Erythroblast (primary cell): ENCODE data around the gene OLFM2.

Experiments
- DNase-seq, 2 experiments: peaks; one replicate each; lab custom pipeline; 2025; lab: John Stamatoyannopoulos, UW
- GATA1 ChIP-seq: IDR thresholded peaks from 2 replicates; pipeline ENCODE4 v1.6.1; 2011; ENCODE audit warnings: low read depth, mild to moderate bottlenecking, control low read depth, low read length, moderate library complexity
- POLR2A ChIP-seq: IDR thresholded peaks from 2 replicates; pipeline ENCODE4 v1.6.1; 2011; ENCODE audit warnings: mild to moderate bottlenecking, low read length

Gene OLFM2

GRCh38 chr19:9910625-9911024, 25.7 kb downstream of the OLFM2 start:
- DNase-seq: no peak
- no peak for TF ChIP-seq GATA1
- no peak for TF ChIP-seq POLR2A

DNA sequence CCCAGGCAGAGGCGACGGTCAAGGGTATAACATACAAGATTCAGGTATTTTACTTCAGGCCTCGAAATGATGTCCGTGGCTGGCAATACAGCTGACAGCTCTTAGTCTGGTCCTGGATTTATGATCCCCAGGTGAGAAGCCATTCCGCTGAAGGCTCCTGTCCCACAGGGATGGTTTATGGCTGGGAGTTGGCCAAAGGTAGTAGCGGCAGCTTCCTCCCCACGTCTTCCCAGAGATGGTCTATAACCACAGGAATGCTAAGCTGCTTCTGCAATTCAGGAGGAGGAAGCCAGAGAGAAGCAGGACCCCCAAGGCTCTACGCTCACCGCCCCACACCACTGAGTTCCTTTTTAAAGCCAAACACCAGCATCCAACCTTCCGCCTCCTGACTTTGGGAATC, 27.1 kb downstream of the OLFM2 start:
- no peak for TF ChIP-seq POLR2A
- no peak for TF ChIP-seq GATA1
- DNase-seq: no peak

DNA sequence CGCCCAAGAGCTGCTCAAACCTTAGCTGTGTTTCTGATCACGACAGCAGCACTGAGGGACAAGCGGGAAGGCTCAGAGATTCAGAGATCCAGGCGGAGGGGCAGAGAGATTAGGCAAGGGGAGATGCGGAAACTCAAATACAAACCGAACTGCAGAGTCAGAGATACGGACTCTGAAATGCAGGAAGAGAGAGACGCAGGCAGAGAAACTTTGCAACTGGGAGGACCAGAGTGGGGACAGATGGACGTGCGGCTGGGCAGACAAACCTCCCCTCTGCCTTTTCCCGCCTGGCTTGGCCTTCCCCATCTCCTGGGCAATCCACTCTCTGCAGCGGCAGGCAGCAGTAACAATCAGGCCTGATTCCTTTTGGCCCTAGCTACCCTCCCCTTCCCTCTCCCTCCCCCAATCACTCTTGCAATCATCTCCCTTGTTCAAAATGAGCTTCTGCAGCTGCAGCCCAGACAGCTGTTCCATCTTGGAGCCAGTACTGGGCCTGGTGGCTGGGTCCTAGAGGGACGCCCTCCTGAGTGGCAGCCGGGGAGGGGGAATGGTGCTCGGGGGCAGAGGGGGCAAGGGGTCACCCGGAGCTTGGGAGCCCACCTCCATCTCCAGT, 29.7 kb downstream of the OLFM2 start:
- no peak for DNase-seq
- TF ChIP-seq GATA1 (no peak), POLR2A (no peak)

GRCh38 chr19:9903336-9903735, 33.0 kb downstream of the OLFM2 start:
- TF ChIP-seq POLR2A (no peak), GATA1 (no peak)
- no peak for DNase-seq

DNA sequence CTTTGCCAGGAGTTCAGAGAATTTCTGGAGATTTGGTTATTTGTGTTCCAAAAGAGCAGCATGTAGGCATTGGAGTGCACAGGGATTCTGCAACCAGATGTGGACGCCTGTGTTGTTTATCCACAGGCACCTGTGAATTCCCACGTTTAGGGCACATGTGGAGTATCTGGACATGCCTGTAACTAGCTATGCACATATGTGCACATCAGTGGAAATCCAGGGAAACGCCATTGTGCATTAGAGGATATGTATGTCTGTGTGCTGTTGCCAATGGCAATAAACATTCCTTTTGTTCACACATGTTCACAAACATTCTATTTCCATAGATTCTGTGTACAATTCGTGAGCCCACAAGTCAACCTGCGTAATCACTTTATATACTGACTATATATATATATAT, 34.7 kb downstream of the OLFM2 start:
- no peak for DNase-seq
- no peak for TF ChIP-seq GATA1
- no peak for TF ChIP-seq POLR2A

DNA sequence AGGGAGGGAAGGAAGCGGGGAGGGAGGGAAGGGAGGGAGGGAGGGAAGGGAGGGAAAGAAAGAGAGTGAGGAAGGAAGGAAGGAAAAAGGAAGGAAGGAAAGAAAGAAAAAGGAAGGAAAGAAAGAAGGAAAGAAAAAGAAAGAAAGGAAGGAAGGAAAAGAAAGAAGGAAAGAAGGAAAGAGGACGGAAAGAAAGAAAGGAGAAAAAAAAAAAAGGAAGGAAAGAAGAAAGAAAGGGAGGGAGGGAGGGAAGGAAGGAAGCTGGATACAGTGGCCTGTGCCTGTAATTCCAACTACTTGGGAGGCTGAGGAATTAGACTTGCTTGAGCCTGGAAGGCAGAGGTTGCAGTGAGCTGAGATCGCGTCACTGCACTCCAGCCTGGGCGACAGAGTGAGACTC, 35.3 kb downstream of the OLFM2 start:
- no peak for DNase-seq
- TF ChIP-seq POLR2A: no peak

- TF ChIP-seq POLR2A (no peak), GATA1 (no peak)
- no peak for DNase-seq
Measured at GRCh38 chr19:9891609-9892373, 44.5 kb downstream of the OLFM2 start.

DNA sequence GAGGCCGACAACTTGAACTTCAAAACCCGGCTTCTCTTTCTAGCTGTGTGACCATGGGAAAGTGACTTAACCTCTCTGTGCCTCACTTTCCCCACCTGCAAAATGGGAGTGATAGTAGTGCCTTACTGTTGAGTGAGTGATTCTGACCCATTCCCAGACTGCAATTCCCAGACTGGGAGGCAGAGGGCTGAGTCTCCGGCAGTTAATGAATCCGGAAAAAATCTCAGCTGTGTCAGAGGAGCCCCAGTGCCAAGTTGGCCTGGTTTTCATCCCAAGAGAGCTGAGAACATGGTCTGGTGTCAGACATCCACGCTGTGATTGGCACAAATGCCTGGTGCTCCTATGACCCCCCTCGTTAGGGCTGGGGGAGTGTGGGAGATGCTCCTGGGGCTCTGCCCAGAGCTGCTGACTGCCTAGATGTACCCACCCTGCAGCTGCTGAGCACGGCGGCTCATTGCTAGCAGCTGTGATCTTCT, 51.2 kb downstream of the OLFM2 start:
- TF ChIP-seq POLR2A: no peak
- TF ChIP-seq GATA1: no peak
- no peak for DNase-seq

GRCh38 chr19:9883764-9884163, 52.6 kb downstream of the OLFM2 start:
- no peak for DNase-seq
- TF ChIP-seq POLR2A (no peak), GATA1 (no peak)

DNA sequence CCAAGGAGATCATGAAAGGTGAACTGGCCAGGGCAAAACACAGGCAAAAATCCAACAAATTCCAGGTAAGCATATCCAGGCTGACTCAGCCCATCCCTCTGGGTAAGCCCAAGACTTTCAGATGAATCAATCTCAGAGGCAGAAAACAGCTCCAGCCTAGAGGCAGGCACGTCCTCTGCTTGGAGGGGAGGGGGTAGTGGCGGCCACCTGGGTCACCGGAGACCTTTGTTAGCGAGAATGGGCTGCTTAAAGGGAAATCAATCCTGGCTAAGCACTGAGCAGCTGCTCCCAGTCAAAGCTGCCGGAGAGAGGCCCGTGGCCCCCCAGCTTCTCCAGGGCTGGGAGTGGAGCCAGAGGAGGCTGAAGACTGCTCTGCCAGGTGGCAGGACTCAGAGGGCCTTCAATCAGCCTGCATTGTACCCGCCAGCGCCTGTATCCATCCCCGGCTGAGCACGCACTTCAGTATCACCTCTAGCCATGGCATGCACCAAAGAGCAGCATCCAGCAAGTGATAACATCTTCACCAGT, 53.0 kb downstream of the OLFM2 start:
- TF ChIP-seq GATA1 (no peak), POLR2A (no peak)
- no peak for DNase-seq

- TF ChIP-seq POLR2A (no peak), GATA1 (no peak)
- DNase-seq: no peak
Measured at GRCh38 chr19:9881720-9882119, 54.6 kb downstream of the OLFM2 start.

GRCh38 chr19:9878511-9879196, 57.7 kb downstream of the OLFM2 start:
- TF ChIP-seq POLR2A (no peak), GATA1 (no peak)
- DNase-seq: no peak

GRCh38 chr19:9877780-9878510, 58.4 kb downstream of the OLFM2 start:
- DNase-seq: no peak
- TF ChIP-seq POLR2A (no peak), GATA1 (no peak)

- no peak for DNase-seq
- TF ChIP-seq POLR2A (no peak), GATA1 (no peak)
Measured at GRCh38 chr19:9875796-9876195, 60.5 kb downstream of the OLFM2 start.
